ENCODE measurements around the gene LRP1B.
"Not testable (repeated sequence)": the region's sequence is repeated elsewhere in the genome, so short reads cannot be mapped to it uniquely, and the experiment has no call there.

The LRP1B gene

GRCh38 chr2:140695155-140695554 is 1435.7 kb downstream of the LRP1B start:
- DNase-seq (ENCODE audit: low spot score), result no peak

- no peak for DNase-seq (ENCODE audit: low spot score)
These were observed 1443.0 kb downstream of the LRP1B start for GRCh38 chr2:140687825-140688224.

GRCh38 chr2:140683658-140684057 is 1447.2 kb downstream of the LRP1B start:
- DNase-seq (ENCODE audit: low spot score), result no peak

- DNase-seq (ENCODE audit: low spot score), result no peak
These were observed 1450.0 kb downstream of the LRP1B start for GRCh38 chr2:140680862-140681261.

- DNase-seq (ENCODE audit: low spot score), result no peak
These were observed 1451.1 kb downstream of the LRP1B start for GRCh38 chr2:140679752-140680151.

GRCh38 chr2:140669911-140670310 is 1460.9 kb downstream of the LRP1B start:
- DNase-seq (ENCODE audit: low spot score), result no peak

GRCh38 chr2:140667203-140667602 is 1463.6 kb downstream of the LRP1B start:
- no peak for DNase-seq (ENCODE audit: low spot score)

GRCh38 chr2:140662504-140662903 is 1468.3 kb downstream of the LRP1B start:
- no peak for DNase-seq (ENCODE audit: low spot score)

- DNase-seq (ENCODE audit: low spot score), result no peak
These were observed 1471.8 kb downstream of the LRP1B start for GRCh38 chr2:140658760-140659692.

- DNase-seq (ENCODE audit: low spot score), result no peak
These were observed 1473.2 kb downstream of the LRP1B start for GRCh38 chr2:140657657-140658056.

GRCh38 chr2:140654565-140654964 is 1476.3 kb downstream of the LRP1B start:
- no peak for DNase-seq (ENCODE audit: low spot score)

- DNase-seq (ENCODE audit: low spot score), result no peak
These were observed 1480.0 kb downstream of the LRP1B start for GRCh38 chr2:140650825-140651224.

- not testable (repeated sequence) for DNase-seq (ENCODE audit: low spot score)
These were observed 1480.7 kb downstream of the LRP1B start for GRCh38 chr2:140650134-140650533.

GRCh38 chr2:140648393-140648792 is 1482.4 kb downstream of the LRP1B start:
- DNase-seq (ENCODE audit: low spot score), result no peak

GRCh38 chr2:140643761-140644187 is 1487.0 kb downstream of the LRP1B start:
- peak; percentile 7 for DNase-seq (ENCODE audit: low spot score)

- DNase-seq (ENCODE audit: low spot score), result no peak
These were observed 1489.7 kb downstream of the LRP1B start for GRCh38 chr2:140641163-140641562.

- peak; percentile 24 for DNase-seq (ENCODE audit: low spot score)
These were observed 1491.2 kb downstream of the LRP1B start for GRCh38 chr2:140639628-140640027.

GRCh38 chr2:140630557-140630956 is 1500.3 kb downstream of the LRP1B start:
- DNase-seq (ENCODE audit: low spot score), result no peak

- no peak for DNase-seq (ENCODE audit: low spot score)
These were observed 1502.9 kb downstream of the LRP1B start for GRCh38 chr2:140627885-140628284.

GRCh38 chr2:140627136-140627535 is 1503.7 kb downstream of the LRP1B start:
- DNase-seq (ENCODE audit: low spot score), result no peak

GRCh38 chr2:140624200-140624599 is 1506.6 kb downstream of the LRP1B start:
- no peak for DNase-seq (ENCODE audit: low spot score)

GRCh38 chr2:140621583-140622362 is 1509.0 kb downstream of the LRP1B start:
- DNase-seq (ENCODE audit: low spot score), result no peak

GRCh38 chr2:140604788-140605187 is 1526.0 kb downstream of the LRP1B start:
- no peak for DNase-seq (ENCODE audit: low spot score)

All from pons (tissue), 1 donor.